GM21529 (cell line): ENCODE data around the gene MAPRE3.
"Not testable (repeated sequence)": the region's sequence is repeated elsewhere in the genome, so short reads cannot be mapped to it uniquely, and the experiment has no call there.

Experiments used
- ATAC-seq: cut with Tn5 transposase; IDR thresholded peaks from one replicate; pipeline ENCODE4 v1.9.1; 2021; ENCODE audit not compliant: unreplicated experiment

Gene MAPRE3

GRCh38 chr2:26970244-26970927, at the start of gene MAPRE3:
MAPRE3 (plus strand) TSS chr2:26970637; CDS start chr2:27022219, 51,582 bp downstream.
- ATAC-seq, result peak; percentile 81

- ATAC-seq, result no peak
Observed at GRCh38 chr2:26921323-26921722, 49.1 kb upstream of the MAPRE3 start.

GRCh38 chr2:26922405-26923188, 47.8 kb upstream of the MAPRE3 start:
- ATAC-seq, result no peak

GRCh38 chr2:26923189-26923466, 47.3 kb upstream of the MAPRE3 start:
- ATAC-seq, result not testable (repeated sequence)

- ATAC-seq, result no peak
Observed at GRCh38 chr2:26924731-26925099, 45.7 kb upstream of the MAPRE3 start.

- ATAC-seq, result no peak
Observed at GRCh38 chr2:26925100-26925791, 45.2 kb upstream of the MAPRE3 start.

GRCh38 chr2:26927221-26927620, 43.2 kb upstream of the MAPRE3 start:
- no peak for ATAC-seq

GRCh38 chr2:26932974-26933373, 37.5 kb upstream of the MAPRE3 start:
- no peak for ATAC-seq

- no peak for ATAC-seq
Observed at GRCh38 chr2:26933431-26934334, 36.8 kb upstream of the MAPRE3 start.

GRCh38 chr2:26934335-26934724, 36.1 kb upstream of the MAPRE3 start:
- ATAC-seq, result no peak

GRCh38 chr2:26934985-26935384, 35.5 kb upstream of the MAPRE3 start:
- no peak for ATAC-seq

- ATAC-seq, result no peak
Observed at GRCh38 chr2:26936855-26937254, 33.6 kb upstream of the MAPRE3 start.

- no peak for ATAC-seq
Observed at GRCh38 chr2:26938399-26939118, 31.9 kb upstream of the MAPRE3 start.

- ATAC-seq, result no peak
Observed at GRCh38 chr2:26940001-26940400, 30.4 kb upstream of the MAPRE3 start.

- no peak for ATAC-seq
Observed at GRCh38 chr2:26941486-26941885, 29.0 kb upstream of the MAPRE3 start.

- no peak for ATAC-seq
Observed at GRCh38 chr2:26942543-26943295, 27.7 kb upstream of the MAPRE3 start.

GRCh38 chr2:26945991-26946750, 24.3 kb upstream of the MAPRE3 start:
- no peak for ATAC-seq

- no peak for ATAC-seq
Observed at GRCh38 chr2:26946841-26947784, 23.3 kb upstream of the MAPRE3 start.
